ENCODE results near the gene ERCC8. TPM values are rescaled to one million over a fixed set of nuclear protein-coding genes. Genes with fewer than 3 reads are reported as not detected.

The ERCC8 gene
- total RNA-seq, 4 donors from 2014 or later = 1.0 to 39.8 (median 6.8) TPM

DNA sequence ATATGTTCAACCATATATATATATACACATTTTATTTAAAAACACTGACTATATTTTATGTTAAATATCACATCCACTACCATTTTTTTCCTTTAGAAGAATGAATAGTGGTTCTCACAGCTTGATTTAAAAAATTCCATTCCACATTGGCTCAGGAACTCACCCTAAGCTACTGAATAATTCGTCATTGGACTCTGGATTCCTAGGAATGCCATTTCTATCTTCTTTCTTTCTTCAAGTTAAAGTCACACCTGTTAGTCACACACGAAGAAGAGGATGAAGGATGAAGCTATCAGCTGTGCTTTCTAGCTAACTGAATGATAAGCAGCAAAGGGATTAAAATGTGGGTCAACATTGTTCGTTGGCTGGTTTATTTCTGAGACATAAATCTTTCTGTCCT, 108.7 kb downstream of the ERCC8 start:
- no peak for DNase-seq
- intact Hi-C loops (cut with DNase I; ENCODE audit: low total_unique reads) = no loop called here
- TF ChIP-seq, protein P1, sequence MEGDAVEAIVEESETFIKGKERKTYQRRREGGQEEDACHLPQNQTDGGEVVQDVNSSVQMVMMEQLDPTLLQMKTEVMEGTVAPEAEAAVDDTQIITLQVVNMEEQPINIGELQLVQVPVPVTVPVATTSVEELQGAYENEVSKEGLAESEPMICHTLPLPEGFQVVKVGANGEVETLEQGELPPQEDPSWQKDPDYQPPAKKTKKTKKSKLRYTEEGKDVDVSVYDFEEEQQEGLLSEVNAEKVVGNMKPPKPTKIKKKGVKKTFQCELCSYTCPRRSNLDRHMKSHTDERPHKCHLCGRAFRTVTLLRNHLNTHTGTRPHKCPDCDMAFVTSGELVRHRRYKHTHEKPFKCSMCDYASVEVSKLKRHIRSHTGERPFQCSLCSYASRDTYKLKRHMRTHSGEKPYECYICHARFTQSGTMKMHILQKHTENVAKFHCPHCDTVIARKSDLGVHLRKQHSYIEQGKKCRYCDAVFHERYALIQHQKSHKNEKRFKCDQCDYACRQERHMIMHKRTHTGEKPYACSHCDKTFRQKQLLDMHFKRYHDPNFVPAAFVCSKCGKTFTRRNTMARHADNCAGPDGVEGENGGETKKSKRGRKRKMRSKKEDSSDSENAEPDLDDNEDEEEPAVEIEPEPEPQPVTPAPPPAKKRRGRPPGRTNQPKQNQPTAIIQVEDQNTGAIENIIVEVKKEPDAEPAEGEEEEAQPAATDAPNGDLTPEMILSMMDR (IDR thresholded peaks at IDR 0.05) = no peak
- TF ChIP-seq POLR2A (IDR thresholded peaks at IDR 0.05) = no peak
- no peak overlapping the region for H3K27ac ChIP-seq
- no peak overlapping the region for H3K4me3 ChIP-seq
- H3K27me3 ChIP-seq = no peaks in the 10 kb centered on the region
- no peaks in the 10 kb centered on the region for H3K36me3 ChIP-seq
- H3K4me1 ChIP-seq = no peaks in the 10 kb centered on the region
- H3K9me3 ChIP-seq = no peaks in the 10 kb centered on the region

DNA sequence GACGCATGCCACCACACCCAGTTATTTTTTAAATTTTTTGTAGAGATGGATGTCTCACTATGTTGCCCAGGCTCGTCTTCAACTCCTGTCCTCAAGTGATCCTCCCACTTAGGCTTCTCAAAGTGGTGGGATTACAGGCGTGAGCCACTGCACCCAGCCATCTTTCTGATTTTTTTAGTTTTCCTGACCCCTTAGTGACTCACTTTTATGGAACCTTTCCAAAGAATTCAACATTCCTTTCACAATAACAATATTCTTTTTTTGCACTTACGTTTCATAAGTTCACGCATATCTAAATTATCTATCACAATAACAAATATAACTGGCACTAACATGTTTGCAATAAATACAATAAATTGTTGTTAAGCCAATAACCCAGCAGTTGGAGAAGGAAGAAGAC, 109.3 kb downstream of the ERCC8 start:
- TF ChIP-seq, protein P1 (IDR thresholded peaks at IDR 0.05) = no peak
- TF ChIP-seq POLR2A (IDR thresholded peaks at IDR 0.05) = no peak
- intact Hi-C loops (cut with DNase I; ENCODE audit: low total_unique reads) = no loop called here
- Histone ChIP-seq H3K4me3 (no peak overlapping the region), H3K4me1 (no peaks in the 10 kb centered on the region), H3K27me3 (no peaks in the 10 kb centered on the region), H3K9me3 (no peaks in the 10 kb centered on the region), H3K27ac (no peak overlapping the region), H3K36me3 (no peaks in the 10 kb centered on the region)
- DNase-seq = no peak

DNA sequence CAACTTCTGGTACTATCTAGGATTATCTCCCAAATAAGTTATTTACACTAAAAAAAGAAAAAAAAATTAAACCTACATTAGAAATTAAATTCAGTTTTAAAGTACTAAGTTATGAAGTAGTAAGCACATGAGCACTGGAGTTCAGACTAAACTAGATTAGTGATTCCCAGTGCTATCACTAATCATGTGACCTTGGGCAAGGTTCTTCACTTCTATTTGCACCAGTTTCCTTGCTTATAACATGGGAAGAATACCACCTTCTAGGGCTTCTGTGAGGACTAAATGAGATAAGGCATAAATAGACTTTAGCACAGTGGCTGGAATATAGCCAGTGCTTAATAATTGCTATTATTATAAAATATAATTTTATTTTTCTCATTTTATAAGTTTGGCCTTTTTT, 111.3 kb downstream of the ERCC8 start:
- H3K36me3 ChIP-seq = no peaks in the 10 kb centered on the region
- H3K27me3 ChIP-seq = no peaks in the 10 kb centered on the region
- TF ChIP-seq, protein P1 (IDR thresholded peaks at IDR 0.05) = no peak
- no peak for TF ChIP-seq POLR2A (IDR thresholded peaks at IDR 0.05)

DNA sequence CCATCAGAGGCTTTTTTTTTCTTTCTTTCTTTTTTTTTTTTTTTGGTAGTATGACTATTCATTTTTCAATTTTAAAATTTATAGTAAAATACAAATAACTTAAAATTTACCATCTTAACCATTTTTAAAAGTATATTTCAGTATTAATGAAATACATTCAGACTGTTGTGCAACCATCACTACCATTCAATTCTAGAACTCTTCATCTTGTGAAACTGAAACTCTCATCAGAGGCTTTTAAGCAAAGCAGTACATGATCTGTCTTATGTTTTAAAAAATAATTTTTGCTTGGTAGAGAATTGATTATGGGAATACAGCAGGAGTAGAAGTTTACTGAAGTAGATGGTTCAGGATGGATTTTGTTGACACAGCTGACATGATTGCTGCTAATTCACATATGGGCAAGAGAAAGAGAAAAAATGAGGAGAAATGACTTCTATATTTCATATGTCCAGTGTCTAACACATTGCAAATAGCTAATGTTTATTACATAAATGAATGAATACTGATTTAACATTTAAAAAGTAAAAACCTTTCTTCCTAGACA, 114.2 kb downstream of the ERCC8 start:
- Histone ChIP-seq H3K4me3 (no peak overlapping the region), H3K9me3 (no peaks in the 10 kb centered on the region), H3K27ac (no peak overlapping the region), H3K4me1 (no peaks in the 10 kb centered on the region), H3K36me3 (no peaks in the 10 kb centered on the region), H3K27me3 (no peaks in the 10 kb centered on the region)
- no peak for DNase-seq
- TF ChIP-seq, protein P1 (IDR thresholded peaks at IDR 0.05) = no peak
- TF ChIP-seq POLR2A (IDR thresholded peaks at IDR 0.05) = no peak
- intact Hi-C loops (cut with DNase I; ENCODE audit: low total_unique reads) = no loop called here

More for the DNA sequence above, 111.3 kb downstream of the ERCC8 start:
- Histone ChIP-seq H3K4me1 (no peaks in the 10 kb centered on the region), H3K27ac (no peak overlapping the region), H3K9me3 (no peaks in the 10 kb centered on the region), H3K4me3 (no peak overlapping the region)
- intact Hi-C loops (cut with DNase I; ENCODE audit: low total_unique reads) = no loop called here
- no peak for DNase-seq

DNA sequence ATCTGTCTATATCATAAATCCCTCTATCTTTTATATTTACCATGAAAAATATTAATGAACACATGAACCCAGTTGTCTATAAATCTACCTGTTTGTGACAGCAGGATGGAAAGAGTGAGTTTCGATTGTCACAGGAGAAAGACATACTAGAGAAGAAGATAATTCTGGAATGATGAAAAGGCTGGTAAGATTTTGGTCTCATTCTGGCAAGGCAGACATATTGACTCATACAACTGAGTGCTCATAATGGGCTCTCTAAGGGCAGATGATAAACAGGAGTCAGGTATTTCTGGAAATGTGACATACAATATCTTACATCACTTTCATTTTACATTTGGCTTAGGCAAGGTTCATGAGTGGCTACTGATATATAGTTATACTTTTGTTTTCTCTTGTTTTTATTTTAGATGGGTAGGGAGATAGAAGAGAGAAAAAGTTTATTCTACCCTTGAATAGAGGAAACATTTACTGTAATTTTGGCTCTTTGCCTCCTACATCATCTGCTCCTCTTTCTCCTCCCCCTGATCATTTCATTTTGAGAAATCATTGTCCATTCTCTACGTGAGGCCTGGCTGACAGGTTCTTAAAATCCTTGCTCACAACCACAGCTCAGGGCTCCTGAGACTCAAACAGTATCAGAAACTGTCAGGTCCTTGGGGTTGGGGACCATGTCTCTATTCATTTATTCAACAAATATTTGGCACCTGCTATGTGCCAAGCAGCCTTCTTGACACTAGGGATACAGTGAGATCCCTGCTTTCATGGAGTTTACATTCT, 115.2 kb downstream of the ERCC8 start:
- Histone ChIP-seq H3K4me3 (no peak overlapping the region), H3K27ac (no peak overlapping the region), H3K9me3 (no peaks in the 10 kb centered on the region), H3K27me3 (no peaks in the 10 kb centered on the region), H3K36me3 (no peaks in the 10 kb centered on the region), H3K4me1 (no peaks in the 10 kb centered on the region)
- no peak for DNase-seq
- TF ChIP-seq, protein P1 (IDR thresholded peaks at IDR 0.05) = no peak
- TF ChIP-seq POLR2A (IDR thresholded peaks at IDR 0.05) = no peak
- intact Hi-C loops (cut with DNase I; ENCODE audit: low total_unique reads) = no loop called here

Measured in uterus (tissue), 4 donors.